ENCODE measurements around the gene GNA12.

GRCh38 chr7:2709553-2710285 is 134.4 kb downstream of the GNA12 start:
- TF ChIP-seq CTCF (IDR thresholded peaks at IDR 0.05; ENCODE audit: insufficient read depth, low read length): peak; percentile 98
- no peak for TF ChIP-seq REST (IDR thresholded peaks at IDR 0.05; ENCODE audit: insufficient replicate concordance, low read depth)
- TF ChIP-seq POLR2AphosphoS5 (IDR thresholded peaks at IDR 0.05; ENCODE audit: low read depth): no peak
- TF ChIP-seq SPI1 (IDR thresholded peaks at IDR 0.05; ENCODE audit: borderline replicate concordance, low read depth): no peak

All from HL-60 (cell line).